T1000 (cell line): ENCODE measurements around the gene OXNAD1.

ENCODE experiments used
- DNase-seq: peaks from one replicate; lab custom pipeline; 2025; ENCODE audit warnings: mixed read lengths; lab: John Stamatoyannopoulos, UW

Gene OXNAD1

GRCh38 chr3:16247282-16248061, 17.5 kb upstream of the OXNAD1 start:
- peak; percentile 55 for DNase-seq

- no peak for DNase-seq
Observed at GRCh38 chr3:16248556-16248955, 16.5 kb upstream of the OXNAD1 start.

GRCh38 chr3:16249336-16249735, 15.7 kb upstream of the OXNAD1 start:
- no peak for DNase-seq

- DNase-seq: no peak
Observed at GRCh38 chr3:16249886-16250285, 15.1 kb upstream of the OXNAD1 start.

- DNase-seq: no peak
Observed at GRCh38 chr3:16251316-16252085, 13.5 kb upstream of the OXNAD1 start.

- no peak for DNase-seq
Observed at GRCh38 chr3:16252243-16252978, 12.6 kb upstream of the OXNAD1 start.

- DNase-seq: no peak
Observed at GRCh38 chr3:16252988-16253387, 12.0 kb upstream of the OXNAD1 start.

GRCh38 chr3:16253601-16254000, 11.4 kb upstream of the OXNAD1 start:
- no peak for DNase-seq

GRCh38 chr3:16254916-16255315, 10.1 kb upstream of the OXNAD1 start:
- no peak for DNase-seq

GRCh38 chr3:16255326-16255725, 9.7 kb upstream of the OXNAD1 start:
- no peak for DNase-seq

GRCh38 chr3:16255726-16256125, 9.3 kb upstream of the OXNAD1 start:
- no peak for DNase-seq

GRCh38 chr3:16257309-16257708, 7.7 kb upstream of the OXNAD1 start:
- no peak for DNase-seq

GRCh38 chr3:16258177-16258576, 6.8 kb upstream of the OXNAD1 start:
- no peak for DNase-seq

- DNase-seq: no peak
Observed at GRCh38 chr3:16258866-16259265, 6.1 kb upstream of the OXNAD1 start.

GRCh38 chr3:16260046-16260445, 5.0 kb upstream of the OXNAD1 start:
- no peak for DNase-seq

- DNase-seq: no peak
Observed at GRCh38 chr3:16262174-16262573, 2.8 kb upstream of the OXNAD1 start.

GRCh38 chr3:16264174-16264707, 771 bp upstream of the OXNAD1 start:
- no peak for DNase-seq

GRCh38 chr3:16265455-16265786, 409 bp downstream of the OXNAD1 start:
- DNase-seq: no peak

- no peak for DNase-seq
Observed at GRCh38 chr3:16266714-16267113, 1.7 kb downstream of the OXNAD1 start.

GRCh38 chr3:16270855-16271254, 5.8 kb downstream of the OXNAD1 start:
- DNase-seq: no peak

- DNase-seq: no peak
Observed at GRCh38 chr3:16272588-16272987, 7.6 kb downstream of the OXNAD1 start.

- DNase-seq: no peak
Observed at GRCh38 chr3:16273867-16274266, 8.9 kb downstream of the OXNAD1 start.

- no peak for DNase-seq
Observed at GRCh38 chr3:16277471-16277870, 12.5 kb downstream of the OXNAD1 start.
